ENCODE measurements around the gene MYL10.
"Not testable (repeated sequence)": the region's sequence is repeated elsewhere in the genome, so short reads cannot be mapped to it uniquely, and the experiment has no call there.

MYL10 gene

GRCh38 chr7:101617451-101618206 lies 11.5 kb downstream of the MYL10 start:
- DNase-seq, result no peak

- no peak for DNase-seq
Measured at GRCh38 chr7:101615446-101615845, 13.7 kb downstream of the MYL10 start.

- no peak for DNase-seq
Measured at GRCh38 chr7:101614939-101615302, 14.2 kb downstream of the MYL10 start.

GRCh38 chr7:101614098-101614938 lies 14.8 kb downstream of the MYL10 start:
- DNase-seq, result no peak

- DNase-seq, result no peak
Measured at GRCh38 chr7:101612885-101613515, 16.1 kb downstream of the MYL10 start.

GRCh38 chr7:101608772-101609713 lies 20.1 kb downstream of the MYL10 start:
- no peak for DNase-seq

GRCh38 chr7:101606498-101606923 lies 22.6 kb downstream of the MYL10 start:
- DNase-seq, result no peak

GRCh38 chr7:101605611-101606497 lies 23.2 kb downstream of the MYL10 start:
- no peak for DNase-seq

- not testable (repeated sequence) for DNase-seq
Measured at GRCh38 chr7:101604934-101605332, 24.2 kb downstream of the MYL10 start.

GRCh38 chr7:101604331-101604933 lies 24.7 kb downstream of the MYL10 start:
- no peak for DNase-seq

- DNase-seq, result peak; percentile 53 to 61
Measured at GRCh38 chr7:101602484-101603241, 26.4 kb downstream of the MYL10 start.

GRCh38 chr7:101602082-101602481 lies 27.0 kb downstream of the MYL10 start:
- no peak for DNase-seq

- DNase-seq, result no peak
Measured at GRCh38 chr7:101599787-101600186, 29.3 kb downstream of the MYL10 start.

GRCh38 chr7:101598986-101599771 lies 29.9 kb downstream of the MYL10 start:
- no peak for DNase-seq

GRCh38 chr7:101598422-101598985 lies 30.6 kb downstream of the MYL10 start:
- no peak for DNase-seq

GRCh38 chr7:101597941-101598340 lies 31.2 kb downstream of the MYL10 start:
- DNase-seq, result no peak

GRCh38 chr7:101596898-101597297 lies 32.2 kb downstream of the MYL10 start:
- DNase-seq, result no peak

- DNase-seq, result no peak
Measured at GRCh38 chr7:101595766-101596537, 33.1 kb downstream of the MYL10 start.

Data from CD4-positive, alpha-beta T cell treated with Interferon alpha-2 for 1 hour (primary cell).